ENCODE results near the gene INCENP.

DNA sequence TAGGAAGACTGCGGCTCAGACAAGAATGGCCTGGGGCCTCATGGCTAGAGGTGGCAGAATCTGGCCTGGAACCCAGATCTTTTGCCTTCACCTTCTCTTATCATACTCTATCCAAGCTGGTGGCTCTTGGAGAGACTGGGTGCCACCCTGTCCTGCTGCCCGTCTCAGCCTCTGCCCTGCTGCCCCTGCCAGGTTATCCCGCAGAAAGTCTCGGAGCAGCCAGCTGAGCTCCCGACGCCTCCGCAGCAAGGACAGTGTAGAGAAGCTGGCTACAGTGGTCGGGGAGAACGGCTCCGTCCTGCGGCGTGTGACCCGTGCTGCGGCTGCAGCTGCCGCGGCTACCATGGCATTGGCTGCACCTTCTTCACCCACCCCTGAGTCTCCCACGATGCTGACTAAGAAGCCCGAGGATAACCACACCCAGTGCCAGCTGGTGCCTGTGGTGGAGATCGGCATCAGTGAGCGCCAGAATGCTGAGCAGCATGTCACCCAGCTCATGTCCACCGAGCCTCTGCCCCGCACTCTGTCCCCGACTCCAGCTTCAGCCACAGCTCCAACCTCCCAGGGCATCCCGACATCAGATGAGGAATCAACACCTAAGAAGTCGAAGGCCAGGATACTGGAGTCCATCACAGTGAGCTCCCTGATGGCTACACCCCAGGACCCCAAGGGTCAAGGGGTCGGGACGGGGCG lies 5.9 kb downstream of the INCENP start:
- TF ChIP-seq GLI4 (tag by site-specific recombination; IDR thresholded peaks at IDR 0.05) (no peak), ZNF707 (tag by site-specific recombination; IDR thresholded peaks at IDR 0.05) (no peak), ZNF830 (tag by site-specific recombination; IDR thresholded peaks at IDR 0.05; ENCODE audit: low read depth) (no peak), HOXD13 (CRISPR knock-in tag; IDR thresholded peaks at IDR 0.05; ENCODE audit: borderline replicate concordance) (no peak), ZNF560 (tag by site-specific recombination; IDR thresholded peaks at IDR 0.05; ENCODE audit: borderline replicate concordance) (no peak)
- TF ChIP-seq, protein P1, sequence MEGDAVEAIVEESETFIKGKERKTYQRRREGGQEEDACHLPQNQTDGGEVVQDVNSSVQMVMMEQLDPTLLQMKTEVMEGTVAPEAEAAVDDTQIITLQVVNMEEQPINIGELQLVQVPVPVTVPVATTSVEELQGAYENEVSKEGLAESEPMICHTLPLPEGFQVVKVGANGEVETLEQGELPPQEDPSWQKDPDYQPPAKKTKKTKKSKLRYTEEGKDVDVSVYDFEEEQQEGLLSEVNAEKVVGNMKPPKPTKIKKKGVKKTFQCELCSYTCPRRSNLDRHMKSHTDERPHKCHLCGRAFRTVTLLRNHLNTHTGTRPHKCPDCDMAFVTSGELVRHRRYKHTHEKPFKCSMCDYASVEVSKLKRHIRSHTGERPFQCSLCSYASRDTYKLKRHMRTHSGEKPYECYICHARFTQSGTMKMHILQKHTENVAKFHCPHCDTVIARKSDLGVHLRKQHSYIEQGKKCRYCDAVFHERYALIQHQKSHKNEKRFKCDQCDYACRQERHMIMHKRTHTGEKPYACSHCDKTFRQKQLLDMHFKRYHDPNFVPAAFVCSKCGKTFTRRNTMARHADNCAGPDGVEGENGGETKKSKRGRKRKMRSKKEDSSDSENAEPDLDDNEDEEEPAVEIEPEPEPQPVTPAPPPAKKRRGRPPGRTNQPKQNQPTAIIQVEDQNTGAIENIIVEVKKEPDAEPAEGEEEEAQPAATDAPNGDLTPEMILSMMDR (tag by site-specific recombination; IDR thresholded peaks at IDR 0.05) = no peak
- TF ChIP-seq, protein P2, sequence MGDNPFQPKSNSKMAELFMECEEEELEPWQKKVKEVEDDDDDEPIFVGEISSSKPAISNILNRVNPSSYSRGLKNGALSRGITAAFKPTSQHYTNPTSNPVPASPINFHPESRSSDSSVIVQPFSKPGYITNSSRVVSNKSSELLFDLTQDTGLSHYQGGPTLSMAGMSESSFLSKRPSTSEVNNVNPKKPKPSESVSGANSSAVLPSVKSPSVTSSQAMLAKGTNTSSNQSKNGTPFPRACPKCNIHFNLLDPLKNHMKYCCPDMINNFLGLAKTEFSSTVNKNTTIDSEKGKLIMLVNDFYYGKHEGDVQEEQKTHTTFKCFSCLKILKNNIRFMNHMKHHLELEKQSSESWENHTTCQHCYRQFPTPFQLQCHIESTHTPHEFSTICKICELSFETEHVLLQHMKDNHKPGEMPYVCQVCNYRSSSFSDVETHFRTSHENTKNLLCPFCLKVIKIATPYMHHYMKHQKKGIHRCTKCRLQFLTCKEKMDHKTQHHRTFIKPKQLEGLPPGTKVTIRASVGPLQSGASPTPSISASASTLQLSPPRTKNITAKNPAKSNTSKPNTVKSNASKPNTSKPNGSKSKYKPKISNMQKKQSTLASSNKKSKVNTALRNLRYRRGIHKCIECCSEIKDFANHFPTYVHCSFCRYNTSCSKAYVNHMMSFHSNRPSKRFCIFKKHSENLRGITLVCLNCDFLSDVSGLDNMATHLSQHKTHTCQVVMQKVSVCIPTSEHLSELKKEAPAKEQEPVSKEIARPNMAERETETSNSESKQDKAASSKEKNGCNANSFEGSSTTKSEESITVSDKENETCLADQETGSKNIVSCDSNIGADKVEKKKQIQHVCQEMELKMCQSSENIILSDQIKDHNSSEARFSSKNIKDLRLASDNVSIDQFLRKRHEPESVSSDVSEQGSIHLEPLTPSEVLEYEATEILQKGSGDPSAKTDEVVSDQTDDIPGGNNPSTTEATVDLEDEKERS (tag by site-specific recombination; IDR thresholded peaks at IDR 0.05) = no peak
